Measurements from ENCODE around the gene PDE1A. TPM values are rescaled to one million over a fixed set of nuclear protein-coding genes. Genes with fewer than 3 reads are reported as not detected.

The PDE1A gene
- total RNA-seq, 2 experiments from 2014 or later, result not detected

DNA sequence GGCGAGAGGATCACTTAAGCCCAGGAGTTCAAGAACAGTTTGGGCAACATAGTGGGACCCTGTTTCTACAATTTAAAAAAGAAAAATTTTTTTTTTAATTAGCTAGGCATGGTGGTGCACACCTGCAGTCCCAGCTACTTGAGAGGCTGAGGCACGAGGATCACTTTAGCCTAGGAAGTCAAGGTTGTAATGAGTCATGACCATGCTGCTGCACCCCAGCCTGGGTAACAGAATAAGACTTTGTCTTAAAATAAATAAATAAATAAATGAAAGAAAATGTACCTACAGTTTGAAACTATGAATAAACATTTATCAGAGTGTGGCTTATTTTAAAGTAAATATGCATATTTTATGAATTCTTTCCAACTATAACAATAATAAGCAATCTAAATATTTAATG, 16.7 kb downstream of the PDE1A start:
- no peaks in the 10 kb centered on the region for H3K9me2 ChIP-seq (ENCODE audit: insufficient read depth, low read length)
- BruUV-seq (replicated peaks), result no TSS peak

DNA sequence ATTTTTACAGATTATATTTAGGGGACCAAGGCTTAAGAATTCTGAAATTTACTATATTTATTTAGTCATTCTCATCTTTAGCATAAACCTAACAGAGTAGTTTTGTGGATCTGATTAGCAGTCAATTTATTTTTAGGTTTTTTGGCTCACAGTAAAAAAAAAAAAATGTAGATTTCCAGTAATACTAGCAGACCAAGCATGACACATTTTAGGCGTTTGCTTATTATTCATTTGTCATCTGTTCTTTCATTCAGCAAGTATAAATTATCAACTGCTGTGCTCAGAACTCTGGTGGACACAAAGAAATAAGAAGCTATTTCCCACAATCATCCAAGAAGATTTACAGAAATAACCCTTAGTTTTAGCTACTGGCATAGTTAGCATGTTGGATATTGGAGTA, 20.6 kb downstream of the PDE1A start:
- no peaks in the 10 kb centered on the region for H3K4me1 ChIP-seq (ENCODE audit: insufficient read depth, low read length, poor library complexity, severe bottlenecking)
- H3K4me3 ChIP-seq (ENCODE audit: low read depth, low read length, poor library complexity, severe bottlenecking), result no peak overlapping the region
- no peaks in the 10 kb centered on the region for H3K36me3 ChIP-seq (ENCODE audit: insufficient read depth, low read length)
- POLR2A ChIA-PET, result interaction anchor here (0.5 to 0.9 kb wide), 3 partner anchors 15 to 133 kb away, joined by 3 read pairs; no protein-coding TSS in a partner anchor
- no peaks in the 10 kb centered on the region for H3K9me2 ChIP-seq (ENCODE audit: insufficient read depth, low read length)
- intact Hi-C loops (cut with micrococcal nuclease; ENCODE audit: unreplicated experiment), result no loop called here
- H3K27ac ChIP-seq (ENCODE audit: low read depth, low read length, poor library complexity, severe bottlenecking), result no peak overlapping the region
- H4K20me1 ChIP-seq (ENCODE audit: insufficient read depth, low read length), result no peaks in the 10 kb centered on the region
- BruUV-seq (replicated peaks), result no TSS peak
- CTCF ChIA-PET (ENCODE audit: unreplicated experiment), result no interaction called here
- DNase-seq (ENCODE audit: low spot score), result no peak
- TF ChIP-seq EZH2phosphoT487 (IDR thresholded peaks at IDR 0.05; ENCODE audit: borderline replicate concordance, low read depth, low read length), result no peak
- TF ChIP-seq CTCF (conservative IDR thresholded peaks at IDR 0.05; ENCODE audit: low read length), result no peak
- H2AFZ ChIP-seq (ENCODE audit: low read length), result no peak overlapping the region
- no peaks in the 10 kb centered on the region for H3K79me2 ChIP-seq (ENCODE audit: insufficient read depth, low read depth, low read length)
- no peak overlapping the region for H3K4me2 ChIP-seq (ENCODE audit: low read length)
- no peaks in the 10 kb centered on the region for H3K9me3 ChIP-seq (ENCODE audit: low read length)

More for the DNA sequence above, 16.7 kb downstream of the PDE1A start:
- CTCF ChIA-PET (ENCODE audit: unreplicated experiment), result no interaction called here
- POLR2A ChIA-PET, result interaction anchor here (0.6 kb wide), 1 partner anchor 457 kb away, joined by 9 read pairs; no protein-coding TSS in a partner anchor
- TF ChIP-seq EZH2phosphoT487 (IDR thresholded peaks at IDR 0.05; ENCODE audit: borderline replicate concordance, low read depth, low read length) (no peak), CTCF (conservative IDR thresholded peaks at IDR 0.05; ENCODE audit: low read length) (no peak)
- Histone ChIP-seq H3K27ac (ENCODE audit: low read depth, low read length, poor library complexity, severe bottlenecking) (no peak overlapping the region), H3K36me3 (ENCODE audit: insufficient read depth, low read length) (no peaks in the 10 kb centered on the region), H3K4me1 (ENCODE audit: insufficient read depth, low read length, poor library complexity, severe bottlenecking) (no peaks in the 10 kb centered on the region), H3K9me3 (ENCODE audit: low read length) (no peaks in the 10 kb centered on the region), H2AFZ (ENCODE audit: low read length) (no peak overlapping the region), H4K20me1 (ENCODE audit: insufficient read depth, low read length) (no peaks in the 10 kb centered on the region), H3K79me2 (ENCODE audit: insufficient read depth, low read depth, low read length) (no peaks in the 10 kb centered on the region), H3K4me2 (ENCODE audit: low read length) (no peak overlapping the region), H3K4me3 (ENCODE audit: low read depth, low read length, poor library complexity, severe bottlenecking) (no peak overlapping the region)
- DNase-seq (ENCODE audit: low spot score), result no peak
- intact Hi-C loops (cut with micrococcal nuclease; ENCODE audit: unreplicated experiment), result no loop called here

- Histone ChIP-seq H3K79me2 (ENCODE audit: insufficient read depth, low read depth, low read length) (no peaks in the 10 kb centered on the region), H3K4me3 (ENCODE audit: low read depth, low read length, poor library complexity, severe bottlenecking) (no peak overlapping the region), H3K36me3 (ENCODE audit: insufficient read depth, low read length) (no peaks in the 10 kb centered on the region), H2AFZ (ENCODE audit: low read length) (no peak overlapping the region), H3K27ac (ENCODE audit: low read depth, low read length, poor library complexity, severe bottlenecking) (no peak overlapping the region), H3K4me2 (ENCODE audit: low read length) (no peak overlapping the region), H4K20me1 (ENCODE audit: insufficient read depth, low read length) (no peaks in the 10 kb centered on the region), H3K4me1 (ENCODE audit: insufficient read depth, low read length, poor library complexity, severe bottlenecking) (no peaks in the 10 kb centered on the region), H3K9me3 (ENCODE audit: low read length) (no peaks in the 10 kb centered on the region), H3K9me2 (ENCODE audit: insufficient read depth, low read length) (no peaks in the 10 kb centered on the region)
- TF ChIP-seq EZH2phosphoT487 (IDR thresholded peaks at IDR 0.05; ENCODE audit: borderline replicate concordance, low read depth, low read length), result no peak
- BruUV-seq (replicated peaks), result no TSS peak
- intact Hi-C loops (cut with micrococcal nuclease; ENCODE audit: unreplicated experiment), result no loop called here
- DNase-seq (ENCODE audit: low spot score), result no peak
- ChIA-PET CTCF (ENCODE audit: unreplicated experiment) (no interaction called here), POLR2A (no interaction called here)
Observed at GRCh38 chr2:182404975-182405561, 21.8 kb downstream of the PDE1A start.
